Esophagus muscularis mucosa (tissue), 3 donors: ENCODE data around the gene MARCHF7.

ENCODE experiments used
- CTCF ChIP-seq, 3 experiments: fragments of 200-600 bp in 2 of 3; fragments of 450-650 bp in 1 of 3; sonication (generic) in 2 of 3; IDR thresholded peaks; one replicate each; pipeline ENCODE4 v1.5.1; 2017 to 2019; ENCODE audit warnings: antibody characterized with exemption in 3 of 3, mild to moderate bottlenecking in 2 of 3, moderate library complexity in 1 of 3
- POLR2A ChIP-seq: fragments of 450-650 bp; IDR thresholded peaks from one replicate; pipeline ENCODE4 v1.6.1; 2017; ENCODE audit warnings: antibody characterized with exemption, moderate library complexity, mild to moderate bottlenecking, low read depth
- POLR2AphosphoS5 ChIP-seq, 2 donors: sonication (generic); formaldehyde crosslinking; IDR thresholded peaks; one replicate each; pipeline ENCODE4 v1.6.1; 2017; ENCODE audit warnings: antibody characterized with exemption in 2 of 2

DNA sequence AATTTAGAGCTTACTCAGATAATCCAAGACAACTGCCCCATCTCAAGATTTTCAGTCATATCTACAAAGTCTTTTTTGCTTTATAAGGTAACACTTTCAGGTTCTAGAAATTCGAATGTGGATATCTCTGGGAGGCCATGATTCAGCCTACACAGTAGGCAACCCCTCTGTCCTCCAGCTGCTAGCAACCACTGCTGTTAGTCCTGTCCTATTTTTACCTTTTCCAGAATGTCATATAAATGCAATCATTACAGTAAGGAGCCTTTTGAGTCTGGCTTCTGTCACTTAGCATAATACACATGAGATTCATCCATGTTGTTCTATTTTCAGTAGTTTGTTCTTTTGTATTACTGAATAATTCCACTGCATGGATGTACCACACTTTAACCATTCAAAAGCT lies 28.5 kb upstream of the MARCHF7 start:
- TF ChIP-seq CTCF (IDR thresholded peaks at IDR 0.05): no peak
- TF ChIP-seq POLR2AphosphoS5 (IDR thresholded peaks at IDR 0.05): no peak
- no peak for TF ChIP-seq POLR2A
